ENCODE measurements around the gene ATG7. TPM values are rescaled to one million over a fixed set of nuclear protein-coding genes. Genes with fewer than 3 reads are reported as not detected.

The ATG7 gene
- total RNA-seq, 2 donors from 2014 or later, result 33.9 to 38.4 TPM

GRCh38 chr3:11230125-11230524 lies 42.1 kb upstream of the ATG7 start:
- H3K4me3 Mint-ChIP-seq, result no peak overlapping the region
- Histone ChIP-seq H3K9me3 (ENCODE audit: control insufficient read depth, low read length) (no peaks in the 10 kb centered on the region), H3K4me1 (ENCODE audit: control insufficient read depth, insufficient read depth, low read length) (no peaks in the 10 kb centered on the region), H3K9ac (ENCODE audit: extremely low read depth, low read length, poor library complexity, severe bottlenecking) (no peak overlapping the region), H3K27ac (ENCODE audit: low read depth, low read length) (no peak overlapping the region), H3K4me3 (ENCODE audit: low read length) (no peak overlapping the region), H3K27me3 (ENCODE audit: control insufficient read depth, insufficient read depth, low read length, poor library complexity, severe bottlenecking) (peaks cover 8% of the 10 kb centered on the region), H3K36me3 (ENCODE audit: control insufficient read depth, insufficient read depth, low read length) (no peaks in the 10 kb centered on the region)
- peaks cover 6% of the 10 kb centered on the region for H3K27me3 Mint-ChIP-seq (ENCODE audit: insufficient read depth)
- WGBS, 2 experiments (ENCODE audit: insufficient coverage in 1 of 2, insufficient read length in 1 of 2), result 93 to 94% methylated on average over 4 of the region's 4 CpGs
- no peak for TF ChIP-seq CTCF (conservative IDR thresholded peaks at IDR 0.05)
- no peak for DNase-seq
- no peaks in the 10 kb centered on the region for H3K9me3 Mint-ChIP-seq
- H3K36me3 Mint-ChIP-seq (ENCODE audit: low read depth), result no peaks in the 10 kb centered on the region
- H3K4me1 Mint-ChIP-seq, result no peaks in the 10 kb centered on the region
- H3K27ac Mint-ChIP-seq, result no peak overlapping the region

DNA sequence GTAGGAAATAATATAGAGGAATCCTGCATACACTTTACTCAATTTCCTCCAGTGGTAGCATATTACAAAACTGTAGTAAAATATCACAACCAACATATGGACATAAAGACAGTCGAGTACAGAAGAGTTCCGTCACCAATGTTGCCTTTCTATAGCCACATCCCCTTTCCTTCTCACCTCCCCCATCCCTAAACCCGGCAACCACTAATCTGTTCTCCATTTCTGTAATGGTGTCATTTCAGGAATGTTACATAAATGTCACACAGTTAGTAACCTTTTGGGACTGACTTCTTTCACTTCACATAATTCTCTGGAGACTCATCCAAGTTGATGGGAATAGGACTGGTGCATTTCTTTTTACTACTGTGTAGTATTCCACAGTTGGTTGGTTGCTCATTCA lies 41.4 kb upstream of the ATG7 start:
- no peak for DNase-seq
- Mint-ChIP-seq H3K27ac (no peak overlapping the region), H3K27me3 (ENCODE audit: insufficient read depth) (peaks cover 6% of the 10 kb centered on the region), H3K9me3 (no peaks in the 10 kb centered on the region), H3K36me3 (ENCODE audit: low read depth) (no peaks in the 10 kb centered on the region), H3K4me3 (no peak overlapping the region), H3K4me1 (no peaks in the 10 kb centered on the region)
- 68 to 71% methylated on average over 3 of the region's 3 CpGs for WGBS, 2 experiments (ENCODE audit: insufficient coverage in 1 of 2, insufficient read length in 1 of 2)
- no peak for TF ChIP-seq CTCF (conservative IDR thresholded peaks at IDR 0.05)
- Histone ChIP-seq H3K4me3 (ENCODE audit: low read length) (no peak overlapping the region), H3K4me1 (ENCODE audit: control insufficient read depth, insufficient read depth, low read length) (no peaks in the 10 kb centered on the region), H3K9me3 (ENCODE audit: control insufficient read depth, low read length) (no peaks in the 10 kb centered on the region), H3K27ac (ENCODE audit: low read depth, low read length) (no peak overlapping the region), H3K9ac (ENCODE audit: extremely low read depth, low read length, poor library complexity, severe bottlenecking) (no peak overlapping the region), H3K27me3 (ENCODE audit: control insufficient read depth, insufficient read depth, low read length, poor library complexity, severe bottlenecking) (peaks cover 8% of the 10 kb centered on the region), H3K36me3 (ENCODE audit: control insufficient read depth, insufficient read depth, low read length) (no peaks in the 10 kb centered on the region)

- Mint-ChIP-seq H3K4me3 (no peak overlapping the region), H3K27me3 (ENCODE audit: insufficient read depth) (peaks cover 7% of the 10 kb centered on the region), H3K4me1 (no peaks in the 10 kb centered on the region), H3K27ac (no peak overlapping the region), H3K9me3 (no peaks in the 10 kb centered on the region), H3K36me3 (ENCODE audit: low read depth) (no peaks in the 10 kb centered on the region)
- Histone ChIP-seq H3K9ac (ENCODE audit: extremely low read depth, low read length, poor library complexity, severe bottlenecking) (no peak overlapping the region), H3K27me3 (ENCODE audit: control insufficient read depth, insufficient read depth, low read length, poor library complexity, severe bottlenecking) (peaks cover 8% of the 10 kb centered on the region), H3K36me3 (ENCODE audit: control insufficient read depth, insufficient read depth, low read length) (no peaks in the 10 kb centered on the region), H3K27ac (ENCODE audit: low read depth, low read length) (no peak overlapping the region), H3K4me1 (ENCODE audit: control insufficient read depth, insufficient read depth, low read length) (no peaks in the 10 kb centered on the region), H3K4me3 (ENCODE audit: low read length) (no peak overlapping the region), H3K9me3 (ENCODE audit: control insufficient read depth, low read length) (no peaks in the 10 kb centered on the region)
- 78 to 84% methylated on average over 4 to 8 of the region's 8 CpGs for WGBS, 2 experiments (ENCODE audit: insufficient coverage in 1 of 2, insufficient read length in 1 of 2)
- no peak for TF ChIP-seq CTCF (conservative IDR thresholded peaks at IDR 0.05)
- no peak for DNase-seq
Measured at GRCh38 chr3:11235385-11235784, 36.8 kb upstream of the ATG7 start.
